SHP77 (cell line): ENCODE measurements around the gene EFNA2.
"Not testable (repeated sequence)": the region's sequence is repeated elsewhere in the genome, so short reads cannot be mapped to it uniquely, and the experiment has no call there.

ENCODE experiments used
- DNase-seq, 2 experiments: peaks; one replicate each; lab custom pipeline; 2025; lab: John Stamatoyannopoulos, UW

EFNA2 gene

DNA sequence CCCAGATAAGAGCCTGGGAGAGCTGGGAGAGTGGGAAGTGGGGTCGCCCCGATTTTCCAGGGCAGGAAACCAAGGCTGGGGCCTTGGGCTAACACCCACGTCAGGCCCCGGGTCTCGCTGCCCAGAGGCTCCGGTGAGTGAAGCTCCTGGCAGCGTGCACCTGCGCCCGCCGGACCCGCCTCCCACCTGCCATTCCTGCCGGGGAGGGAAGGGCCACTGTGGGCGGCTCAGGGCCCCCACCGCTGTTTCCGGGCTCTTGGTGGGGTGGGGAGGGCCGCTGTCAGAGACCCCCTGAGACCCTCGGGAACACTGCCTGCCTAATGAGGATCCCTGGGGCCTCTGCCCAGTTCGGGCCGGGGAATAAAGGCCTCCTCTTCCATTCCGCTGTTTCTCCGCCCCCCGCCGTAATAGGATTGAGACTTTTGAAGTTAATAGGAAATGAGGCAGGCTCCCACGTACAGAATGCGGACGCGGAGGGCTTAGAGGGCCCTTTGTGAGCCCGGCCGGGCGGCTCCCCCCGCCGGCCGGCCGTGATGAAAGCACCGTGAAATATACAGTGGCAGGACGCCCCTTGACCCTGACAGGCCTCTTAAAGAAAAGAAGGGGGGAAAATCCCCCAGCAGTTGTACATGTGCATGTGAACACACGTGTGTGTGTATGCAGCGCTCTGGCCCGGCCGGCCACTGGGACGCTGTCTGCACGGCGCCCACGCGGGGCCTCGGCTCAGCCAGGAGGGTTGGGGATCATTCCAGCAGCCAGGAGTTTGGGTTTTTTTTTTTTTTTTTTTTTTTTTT, 33.2 kb downstream of the EFNA2 start:
- DNase-seq, result no peak

DNA sequence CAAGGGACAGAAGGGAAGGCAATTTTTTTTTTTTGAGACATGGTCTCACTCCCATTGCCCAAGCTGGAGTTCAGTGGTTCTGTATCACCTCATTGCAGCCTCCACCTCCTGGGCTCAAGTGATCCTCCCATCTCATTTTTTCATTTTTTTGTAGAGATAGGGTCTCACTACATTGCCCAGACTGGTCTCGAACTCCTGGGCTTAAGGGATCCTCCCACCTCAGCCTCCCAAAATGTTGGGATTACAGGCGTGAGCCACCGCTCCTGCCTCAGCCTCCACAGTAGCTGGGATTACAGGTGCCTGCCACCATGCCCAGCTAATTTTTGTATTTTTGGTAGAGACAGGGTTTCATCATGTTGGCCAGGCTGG, 34.6 kb downstream of the EFNA2 start:
- DNase-seq, result not testable (repeated sequence)

DNA sequence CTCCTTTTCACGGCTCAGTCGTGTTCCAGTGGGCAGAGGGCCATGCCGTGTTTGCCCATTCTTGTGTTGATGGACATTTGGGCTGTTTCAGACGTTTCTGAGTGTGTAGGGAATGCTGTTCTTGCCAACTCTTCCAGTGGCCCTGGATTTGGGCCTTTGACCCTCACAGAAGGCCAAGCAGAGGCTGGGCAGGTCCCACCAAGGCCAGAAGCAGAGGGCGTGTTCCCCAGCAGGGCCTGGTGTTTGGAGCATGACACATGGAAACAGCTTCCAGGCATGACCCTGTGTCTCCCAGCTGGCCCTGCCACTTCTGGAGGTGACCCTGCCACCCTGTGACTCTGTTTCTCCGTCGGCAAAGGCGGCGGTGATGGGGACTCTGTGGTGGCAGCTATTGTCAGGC, 35.9 kb downstream of the EFNA2 start:
- no peak for DNase-seq

DNA sequence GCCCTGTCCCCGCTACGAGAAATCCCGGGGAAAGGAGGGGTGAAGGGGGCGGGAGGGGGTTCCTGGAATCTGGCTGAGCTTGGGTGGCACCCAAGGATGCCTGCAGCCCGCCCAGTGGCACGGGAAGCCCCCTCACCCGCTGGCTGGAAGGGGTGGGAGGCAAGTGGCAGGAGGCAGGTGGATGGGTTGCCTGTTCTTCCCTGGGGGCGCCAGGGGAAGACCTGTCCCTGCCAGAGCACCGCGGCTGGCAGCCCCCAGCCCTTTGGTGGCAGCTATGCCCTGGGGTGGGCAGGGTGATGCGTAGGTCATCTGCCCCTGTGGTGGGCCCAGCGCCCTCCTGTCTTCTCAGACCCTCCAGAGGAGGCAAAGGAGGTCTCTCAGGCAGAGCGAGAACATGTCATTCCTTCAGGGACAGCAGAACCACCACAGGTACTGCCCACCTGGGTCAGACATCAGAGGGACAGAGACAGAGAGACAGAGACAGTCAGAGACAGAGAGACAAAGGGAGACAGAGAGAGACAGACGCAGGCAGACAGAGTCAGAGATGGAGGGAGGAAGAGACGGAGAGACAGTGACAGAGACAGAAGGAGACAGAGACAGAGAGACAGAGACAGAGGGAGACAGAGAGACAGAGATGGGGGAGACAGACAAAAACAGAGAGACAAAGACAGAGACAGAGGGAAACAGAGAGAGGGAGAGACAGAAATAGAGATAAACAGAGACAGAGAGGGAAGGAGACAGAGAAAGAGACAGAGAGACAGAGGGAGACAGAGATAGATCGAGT, 36.7 kb downstream of the EFNA2 start:
- no peak for DNase-seq

DNA sequence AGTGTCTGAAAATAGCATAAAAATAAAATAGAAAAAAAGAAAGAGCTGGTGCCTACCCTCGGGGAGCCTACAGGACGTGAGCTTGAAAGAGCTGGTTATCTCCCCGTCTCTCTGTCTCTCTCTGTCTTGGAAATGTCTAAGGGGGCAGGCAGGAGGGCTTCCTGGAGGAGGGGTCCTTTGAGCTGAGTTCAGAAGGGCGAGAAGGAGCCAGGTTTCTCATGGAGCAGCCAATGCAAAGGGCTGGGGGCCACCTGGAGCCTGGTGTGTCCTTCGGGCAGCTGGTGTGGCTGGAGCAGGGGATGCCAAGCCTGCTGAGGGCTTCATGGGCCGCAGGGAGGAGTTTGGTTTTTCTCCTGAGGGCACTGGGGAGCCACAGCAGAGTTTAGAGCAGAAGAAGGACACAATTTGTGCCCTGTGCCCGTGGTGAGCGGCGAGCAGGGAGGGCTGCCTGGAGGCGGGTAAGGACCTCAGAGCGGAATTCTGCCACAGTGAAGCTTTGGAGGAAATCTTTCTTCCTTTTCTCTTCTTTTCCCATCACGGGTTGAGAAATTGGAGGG, 38.7 kb downstream of the EFNA2 start:
- no peak for DNase-seq

DNA sequence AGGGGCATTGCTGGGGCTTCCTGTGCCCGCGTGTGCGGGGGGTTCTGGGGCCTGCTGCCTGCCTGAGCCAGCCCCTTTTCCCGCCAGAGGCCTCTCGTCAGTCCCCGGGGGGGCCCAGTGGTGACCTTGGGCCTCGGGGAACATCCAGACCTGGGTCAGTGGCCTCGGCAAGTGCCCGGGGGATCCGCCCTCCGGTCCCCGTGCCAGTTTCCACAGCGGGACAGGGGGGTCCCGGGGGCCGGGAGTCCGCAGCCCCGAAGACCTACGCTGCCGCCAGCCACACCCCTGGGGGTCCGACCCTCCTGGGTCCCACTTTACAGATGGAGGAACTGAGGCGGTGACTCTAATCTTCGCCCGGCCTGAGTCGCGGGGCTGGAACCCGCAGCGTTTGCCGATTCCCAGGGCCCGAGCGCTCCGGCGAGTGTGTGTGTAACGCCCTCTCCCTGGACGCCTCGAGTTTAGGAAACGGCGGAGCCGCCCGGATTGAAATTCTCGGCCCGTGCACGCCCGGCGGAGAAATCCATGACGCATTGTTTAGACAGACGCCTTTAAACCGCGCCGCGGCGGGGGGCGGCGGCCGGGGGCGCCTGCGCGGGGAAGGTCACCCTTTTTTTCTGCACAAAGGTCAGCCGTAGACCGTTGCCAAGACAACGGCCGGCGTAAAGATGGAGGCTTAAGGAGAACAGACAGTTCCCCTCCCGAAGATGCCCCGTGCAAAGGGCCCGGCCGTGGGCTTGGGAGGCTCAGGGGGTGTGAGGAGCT, 39.3 kb downstream of the EFNA2 start:
- DNase-seq, result peak; percentile 11 to 44

DNA sequence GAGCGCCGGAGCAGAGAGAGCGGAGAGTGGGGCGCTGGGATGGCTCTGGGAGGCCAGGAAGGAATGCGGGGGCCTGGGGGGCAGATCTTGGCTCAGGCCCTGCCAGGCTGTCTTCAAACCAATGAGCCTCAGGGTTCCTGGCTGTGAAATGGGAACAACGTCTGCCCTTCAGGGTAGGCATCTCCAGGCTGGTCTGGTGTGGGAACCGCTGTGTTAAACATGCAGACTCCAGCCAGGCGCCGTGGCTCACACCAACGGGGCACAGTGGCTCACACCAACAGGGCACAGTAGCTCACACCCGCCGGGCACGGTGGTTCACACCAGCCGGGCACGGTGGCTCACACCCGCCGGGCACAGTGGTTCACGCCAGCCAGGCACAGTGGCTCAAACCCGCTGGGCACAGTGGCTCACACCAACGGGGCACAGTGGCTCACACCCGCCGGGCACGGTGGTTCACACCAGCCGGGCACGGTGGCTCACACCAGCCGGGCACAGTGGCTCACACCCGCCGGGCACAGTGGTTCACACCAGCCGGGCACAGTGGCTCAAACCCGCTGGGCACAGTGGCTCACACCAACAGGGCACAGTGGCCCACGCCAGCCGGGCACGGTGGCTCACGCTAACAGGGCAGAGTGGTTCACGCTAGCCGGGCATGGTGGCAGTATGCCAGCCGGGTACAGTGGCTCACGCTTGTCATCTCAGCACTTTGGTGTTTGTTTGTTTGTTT, 40.1 kb downstream of the EFNA2 start:
- no peak for DNase-seq

DNA sequence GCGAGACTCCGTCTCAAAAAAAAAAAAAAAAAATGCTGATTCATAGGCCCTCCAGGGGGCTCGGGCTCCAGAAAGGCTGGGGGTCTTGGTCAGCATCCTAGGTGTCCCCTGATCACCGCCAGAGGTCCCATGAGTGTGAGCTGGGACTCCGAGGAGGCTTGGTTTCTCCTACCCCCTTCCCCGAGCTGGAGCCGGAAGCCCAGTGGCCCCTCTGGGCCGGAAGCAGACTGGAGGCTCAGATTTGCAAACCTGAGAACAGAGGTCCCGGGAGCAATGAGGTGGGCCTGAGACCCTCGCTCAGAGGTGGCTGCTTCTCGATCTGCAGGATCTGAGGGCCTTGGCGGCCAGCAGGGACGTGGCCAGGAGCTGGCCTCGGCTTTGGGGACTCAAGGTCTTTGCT, 41.5 kb downstream of the EFNA2 start:
- no peak for DNase-seq

DNA sequence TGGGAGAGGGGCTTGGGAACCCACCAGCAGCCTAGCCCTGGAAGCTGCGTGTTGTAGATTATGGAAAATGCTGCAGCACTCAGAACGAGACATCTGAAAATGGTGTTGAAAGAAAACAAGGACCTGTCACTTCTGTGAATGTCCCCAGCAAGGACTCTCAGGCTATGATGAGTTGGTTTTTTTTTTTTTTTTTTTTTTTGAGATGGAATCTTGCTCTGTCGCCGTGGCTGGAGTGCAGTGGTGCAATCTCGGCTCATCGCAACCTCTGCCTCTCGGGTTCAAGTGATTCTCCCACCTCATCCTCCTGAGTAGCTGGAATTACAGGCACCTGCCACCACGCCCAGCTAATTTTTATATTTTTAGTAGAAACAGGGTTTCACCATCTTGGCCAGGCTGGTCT, 46.5 kb downstream of the EFNA2 start:
- DNase-seq, result not testable (repeated sequence)

DNA sequence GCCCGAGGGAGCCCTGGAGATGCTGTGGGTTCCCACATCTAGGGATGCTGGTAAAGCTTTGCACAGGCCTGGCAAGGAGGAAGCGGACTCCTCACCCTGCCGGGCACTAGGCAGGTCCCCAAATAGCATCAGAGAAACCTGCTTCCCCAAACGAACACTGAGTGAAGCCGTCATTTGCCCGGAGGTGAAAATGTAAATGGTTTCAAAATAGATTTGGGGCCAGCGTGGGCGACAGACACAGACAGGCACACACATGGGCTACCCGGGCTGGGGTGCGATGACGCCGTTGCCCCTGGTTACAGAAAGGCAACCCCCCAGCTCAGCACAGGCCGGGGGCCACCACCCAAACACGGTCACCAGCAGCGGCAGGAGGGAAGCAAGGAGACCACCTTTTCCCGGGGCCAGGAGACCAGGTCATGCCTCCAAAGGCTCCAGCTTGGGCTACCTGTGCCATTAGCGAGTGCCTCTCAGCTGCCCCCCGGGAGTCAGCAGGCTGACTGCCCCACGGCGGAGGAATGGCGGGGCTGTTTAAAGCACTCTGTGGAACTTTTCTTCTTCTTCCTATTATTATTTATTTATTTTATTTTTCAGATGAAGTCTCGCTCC, 50.5 kb downstream of the EFNA2 start:
- no peak for DNase-seq

DNA sequence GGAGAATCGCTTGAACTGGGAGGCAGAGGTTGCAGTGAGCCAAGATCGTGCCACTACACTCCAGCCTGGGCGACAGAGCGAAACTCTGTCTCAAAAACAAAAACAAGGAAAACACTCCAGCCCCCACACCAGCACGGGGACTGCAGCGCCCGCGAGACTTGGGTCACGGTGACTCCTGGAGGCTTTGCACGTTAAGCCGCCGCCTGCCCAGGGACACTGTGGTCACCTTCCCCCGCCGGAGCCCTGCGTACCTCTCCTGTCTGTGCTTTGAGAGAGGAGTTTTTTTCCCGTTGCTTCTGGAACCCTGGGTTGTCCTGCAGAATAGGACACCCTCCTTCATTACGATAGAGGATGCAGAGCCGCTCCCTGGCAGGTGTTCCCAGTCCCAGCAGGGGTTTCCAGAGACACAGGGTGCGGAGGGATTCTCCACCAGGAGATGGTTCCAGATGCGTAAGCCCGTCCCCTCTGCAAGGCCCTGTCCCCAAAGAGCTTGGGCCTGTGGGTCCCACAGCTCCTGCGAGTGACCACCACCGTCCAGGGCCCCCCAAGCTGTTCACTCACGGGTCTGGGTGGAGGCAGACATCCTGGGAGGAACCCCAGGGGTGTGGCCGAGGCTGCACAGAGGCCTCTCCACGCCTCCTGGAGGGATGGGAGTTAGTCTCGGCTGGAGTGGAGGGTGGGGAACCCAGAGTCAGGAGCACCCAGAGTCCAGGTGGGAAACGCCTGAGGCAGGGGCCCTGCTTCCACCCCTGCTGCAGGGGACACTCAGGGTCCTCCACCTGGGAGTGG, 55.2 kb downstream of the EFNA2 start:
- no peak for DNase-seq

DNA sequence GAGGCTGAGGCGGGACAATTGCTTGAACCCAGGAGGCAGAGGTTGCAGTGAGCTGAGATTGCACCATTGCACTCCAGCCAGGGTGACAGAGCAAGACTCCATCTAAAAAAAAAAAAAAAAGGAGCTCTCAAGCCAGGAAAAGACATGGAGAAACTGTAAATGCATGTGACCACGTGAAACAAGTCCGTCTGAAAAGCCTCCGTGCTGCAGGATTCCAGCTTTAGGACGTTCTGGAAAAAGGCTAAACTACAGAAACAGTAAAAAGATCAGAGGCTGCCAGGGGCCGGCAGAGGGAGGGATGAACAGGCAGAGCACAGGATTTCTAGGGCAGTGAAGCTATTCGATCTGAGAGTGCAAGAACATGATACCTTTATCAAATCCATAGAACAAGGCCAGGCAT, 57.4 kb downstream of the EFNA2 start:
- DNase-seq, result no peak

DNA sequence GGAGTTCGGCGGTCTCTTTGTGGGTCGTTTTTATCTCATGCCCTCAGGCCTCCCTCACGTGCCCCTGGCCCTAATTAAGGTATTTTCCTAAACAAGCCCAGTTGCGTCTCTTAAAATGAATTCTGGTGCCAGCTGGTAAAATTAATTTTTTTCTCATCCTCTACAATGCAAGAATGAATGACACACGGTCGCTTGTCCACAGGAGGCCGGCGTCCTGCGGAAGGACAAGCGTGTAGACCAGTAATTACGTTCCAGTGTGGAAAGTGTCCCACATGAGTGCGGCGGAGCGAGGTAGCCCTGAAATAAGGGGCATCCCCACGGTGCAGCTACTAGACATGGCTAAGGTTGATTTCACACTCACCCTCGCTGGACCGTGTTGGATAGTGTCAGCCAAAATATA, 63.5 kb downstream of the EFNA2 start:
- DNase-seq, result no peak

DNA sequence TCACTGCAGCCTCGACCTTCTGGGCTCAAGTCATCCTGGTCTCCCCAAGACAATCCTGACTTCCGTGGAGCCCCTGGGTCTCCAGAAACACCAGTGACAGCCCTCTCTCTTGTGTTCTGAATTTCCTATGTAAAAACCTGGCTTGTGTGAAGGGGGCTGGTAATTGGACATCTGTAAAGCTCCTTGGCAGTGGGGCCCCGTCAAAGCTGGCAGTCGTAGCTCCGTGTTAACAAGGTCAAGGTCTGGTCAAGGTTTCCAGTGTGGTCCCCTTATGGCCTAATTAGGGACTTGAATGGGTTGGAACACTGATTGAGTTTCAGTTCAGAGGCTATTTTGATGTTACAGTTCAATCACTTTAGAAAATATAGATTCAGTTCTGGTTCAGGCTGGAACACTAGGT, 65.2 kb downstream of the EFNA2 start:
- DNase-seq, result no peak
